IMR-90 (cell line): Measurements from ENCODE around the gene NAV2. TPM values are rescaled to one million over a fixed set of nuclear protein-coding genes. Genes with fewer than 3 reads are reported as not detected.

Source experiments
- ATAC-seq: fragments of 200-7000 bp; cut with Tn5 transposase; 2 replicates; pipeline ENCODE4 v1.9.1; 2020; ENCODE audit warnings: low read depth, mild to moderate bottlenecking, moderate library complexity
- BruUV-seq: library from RNA; stranded (reverse); fragments of 400-500 nt; replicated peaks from 2 replicates; lab custom pipeline; 2021; lab: Mats Ljungman, UMichigan
- CTCF ChIA-PET: fragments of 300-600 bp; formaldehyde crosslinking; extraction: SDS; loops from one replicate; lab custom pipeline; 2021; ENCODE audit warnings: antibody characterized with exemption; lab: Yijun Ruan, JAX
- POLR2A ChIA-PET: fragments of 300-600 bp; sonication (Branson Sonifier 250); formaldehyde crosslinking; loops from one replicate; lab custom pipeline; 2022; ENCODE audit warnings: antibody characterized with exemption; ENCODE audit not compliant: unreplicated experiment; lab: Charles Lee
- DNase-seq: peaks from one replicate; pipeline ENCODE4 v3.0.0; 2013
- H2AFZ ChIP-seq: replicated peaks from 2 replicates; pipeline ENCODE3; 2013; ENCODE audit warnings: low read length, mild to moderate bottlenecking; ENCODE audit not compliant: poor library complexity
- H2AK5ac ChIP-seq: 2 replicates; pipeline ENCODE4 v1.6.1; 2013; ENCODE audit warnings: low read depth, low read length, inconsistent platforms
- H2AK9ac ChIP-seq: replicated peaks from 2 replicates; pipeline ENCODE3; 2013; ENCODE audit warnings: mild to moderate bottlenecking, low read depth, low read length, moderate library complexity; ENCODE audit not compliant: poor library complexity
- H2BK120ac ChIP-seq: 2 replicates; pipeline ENCODE4 v1.6.1; 2013; ENCODE audit warnings: low read depth, low read length, inconsistent platforms
- H2BK15ac ChIP-seq: 3 replicates; pipeline ENCODE4 v1.6.1; 2013; ENCODE audit warnings: low read depth, low read length, inconsistent platforms
- H2BK20ac ChIP-seq: 2 replicates; pipeline ENCODE4 v1.6.1; 2013; ENCODE audit warnings: low read depth, mild to moderate bottlenecking, inconsistent platforms, low read length, moderate library complexity
- H2BK5ac ChIP-seq: 2 replicates; pipeline ENCODE4 v1.6.1; 2013; ENCODE audit warnings: mild to moderate bottlenecking, low read depth, low read length, inconsistent platforms; ENCODE audit not compliant: poor library complexity, severe bottlenecking
- H3K14ac ChIP-seq: replicated peaks from 2 replicates; pipeline ENCODE4 v1.6.1; 2013; ENCODE audit warnings: low read depth, low read length, inconsistent platforms
- H3K18ac ChIP-seq: 2 replicates; pipeline ENCODE4 v1.6.1; 2013; ENCODE audit warnings: low read depth, low read length, control low read depth
- H3K23ac ChIP-seq: 2 replicates; pipeline ENCODE4 v1.6.1; 2013; ENCODE audit warnings: low read depth, low read length, inconsistent platforms
- H3K27ac ChIP-seq: 2 replicates; pipeline ENCODE4 v1.5.1; 2013; ENCODE audit warnings: mild to moderate bottlenecking, control low read depth, low read length; ENCODE audit not compliant: insufficient read depth
- H3K27me3 ChIP-seq: 2 replicates; pipeline ENCODE4 v1.6.1; 2013; ENCODE audit warnings: low read length; ENCODE audit not compliant: control insufficient read depth, insufficient read depth
- H3K36me3 ChIP-seq: 2 replicates; pipeline ENCODE4 v1.6.1; 2013; ENCODE audit warnings: low read length, mixed read lengths; ENCODE audit not compliant: control insufficient read depth, insufficient read depth
- H3K4ac ChIP-seq: 2 replicates; pipeline ENCODE4 v1.6.1; 2013; ENCODE audit warnings: low read depth, low read length, inconsistent platforms
- H3K4me1 ChIP-seq: 2 replicates; pipeline ENCODE4 v1.6.1; 2013; ENCODE audit warnings: low read length, mixed read lengths; ENCODE audit not compliant: control insufficient read depth, insufficient read depth
- H3K4me2 ChIP-seq: 2 replicates; pipeline ENCODE4 v1.6.1; 2013; ENCODE audit warnings: low read depth, mild to moderate bottlenecking, control low read depth, low read length, moderate library complexity
- H3K4me3 ChIP-seq: 2 replicates; pipeline ENCODE4 v1.5.1; 2013; ENCODE audit warnings: low read depth, mild to moderate bottlenecking, control low read depth, low read length, moderate library complexity; ENCODE audit not compliant: insufficient read depth
- H3K56ac ChIP-seq: 2 replicates; pipeline ENCODE4 v1.6.1; 2013; ENCODE audit warnings: low read length, inconsistent platforms; ENCODE audit not compliant: insufficient read depth; ENCODE audit errors: extremely low read depth
- H3K79me1 ChIP-seq, 2 experiments: 2 replicates each; pipeline ENCODE4 v1.6.1; 2013; ENCODE audit warnings: low read length in 2 of 2, inconsistent platforms in 1 of 2, low read depth in 1 of 2
- H3K9ac ChIP-seq: 2 replicates; pipeline ENCODE4 v1.6.1; 2013; ENCODE audit warnings: low read depth, low read length, control low read depth
- H3K9me1 ChIP-seq: 2 replicates; pipeline ENCODE4 v1.6.1; 2013; ENCODE audit warnings: low read length, inconsistent platforms; ENCODE audit not compliant: insufficient read depth
- H3K9me3 ChIP-seq: 2 replicates; pipeline ENCODE4 v1.6.1; 2013; ENCODE audit warnings: low read length; ENCODE audit not compliant: control insufficient read depth, insufficient read depth
- H4K20me1 ChIP-seq: 2 replicates; pipeline ENCODE4 v1.6.1; 2013; ENCODE audit warnings: low read length, inconsistent platforms; ENCODE audit not compliant: insufficient read depth
- H4K5ac ChIP-seq: 2 replicates; pipeline ENCODE4 v1.6.1; 2013; ENCODE audit warnings: mild to moderate bottlenecking, low read depth, low read length, control low read depth
- H4K8ac ChIP-seq, 2 experiments: 2 replicates each; pipeline ENCODE4 v1.6.1; 2013; ENCODE audit warnings: low read depth in 2 of 2, low read length in 2 of 2, control low read depth in 1 of 2, inconsistent platforms in 1 of 2
- H4K91ac ChIP-seq: 2 replicates; pipeline ENCODE4 v1.6.1; 2013; ENCODE audit warnings: low read depth, low read length, inconsistent platforms; ENCODE audit not compliant: insufficient read depth
- BHLHE40 ChIP-seq: fragments of 150-350 bp; IDR thresholded peaks from 2 replicates; pipeline ENCODE4 v1.6.1; 2016; ENCODE audit warnings: mild to moderate bottlenecking, low read depth, low read length
- FOS ChIP-seq: fragments of 150-350 bp; IDR thresholded peaks from 2 replicates; pipeline ENCODE4 v1.6.1; 2016; ENCODE audit warnings: low read depth, low read length
- MXI1 ChIP-seq: IDR thresholded peaks from 2 replicates; pipeline ENCODE4 v1.6.1; 2012; ENCODE audit warnings: low read depth, mild to moderate bottlenecking, low read length, moderate library complexity, borderline replicate concordance
- NFE2L2 ChIP-seq: fragments of 150-350 bp; IDR thresholded peaks from 2 replicates; pipeline ENCODE4 v1.6.1; 2016; ENCODE audit warnings: low read depth, mild to moderate bottlenecking, low read length
- RCOR1 ChIP-seq: IDR thresholded peaks from 2 replicates; pipeline ENCODE4 v1.6.1; 2012; ENCODE audit warnings: mild to moderate bottlenecking, low read length, improper control_type of control experiment; ENCODE audit not compliant: insufficient replicate concordance
- WGBS, 2 experiments: methylation state at CpG; one replicate each; pipeline versions ENCODE4 v1.1.5 to v1.1.7; 2013; ENCODE audit warnings: missing lambda C conversion rate in 2 of 2; ENCODE audit not compliant: insufficient read length in 1 of 2; ENCODE audit errors: extremely low coverage in 2 of 2; 5-methylcytosine and 5-hydroxymethylcytosine counted together
- dilution Hi-C: fragments of 300-500 bp; cut with HindIII; formaldehyde crosslinking; loops from one replicate; pipeline ENCODE4 v1.14.3; 2018; ENCODE audit warnings: low sequenced_read_pairs; ENCODE audit not compliant: unreplicated experiment
- in situ Hi-C: fragments of 300-500 bp; cut with MboI; formaldehyde crosslinking; loops from 3 replicates; pipeline ENCODE4 v1.14.3; 2019; ENCODE audit warnings: low sequenced_read_pairs, inconsistent platforms, mixed read lengths
- intact Hi-C: fragments of 100-400 bp; cut with micrococcal nuclease; formaldehyde crosslinking; loops from 2 replicates; pipeline ENCODE4 v1.10.0; 2022
- polyA plus RNA-seq, 3 experiments: library from polyadenylated mRNA; depleted of rRNA; stranded (reverse); fragments of >200 nt; gene quantifications; 2 replicates each; pipeline ENCODE4 v1.2.3, GENCODE V29; 2012; ENCODE audit warnings: low replicate concordance in 1 of 3
- total RNA-seq: library from RNA; depleted of rRNA; stranded (reverse); fragments of >200 nt; gene quantifications from 2 replicates; pipeline ENCODE4 v1.2.3, GENCODE V29; 2012
- TF ChIP-seq, protein P1 (sequence below): conservative IDR thresholded peaks from 2 replicates; pipeline ENCODE4 v1.5.1; 2012; ENCODE audit warnings: mild to moderate bottlenecking, low read depth, low read length, improper control_type of control experiment
- TF ChIP-seq, protein P2 (sequence below): fragments of 150-350 bp; IDR thresholded peaks from 2 replicates; pipeline ENCODE4 v1.6.1; 2017; ENCODE audit warnings: mild to moderate bottlenecking, antibody characterized with exemption, low read length, low read depth

NAV2 gene
- total and polyA plus RNA-seq, 2 of the 4 experiments (the other 2 are of a cell fraction): 4.5 to 12.6 TPM

GRCh38 chr11:19890308-19890707 is 177.7 kb downstream of the NAV2 start:
- ATAC-seq: peak; percentile 84
- Histone ChIP-seq H3K4me1 (peaks cover 13% of the 10 kb centered on the region), H2AK5ac (0 out of 2 replicates have a peak overlapping the region, but pooled peaks have one; percentile 24), H4K20me1 (peaks cover 8% of the 10 kb centered on the region; the same call in 1 of the 2 replicates), H3K27ac (no peak overlapping the region), H3K4me2 (no peak overlapping the region), H3K18ac (no peak overlapping the region), H2BK15ac (no peak overlapping the region), H4K8ac (no peak overlapping the region), H2BK5ac (no peak overlapping the region), H2BK120ac (no peak overlapping the region), H3K4ac (peak overlapping the region; percentile 46), H3K9me1 (peaks cover 8% of the 10 kb centered on the region; the same call in 1 of the 2 replicates), H3K36me3 (peaks cover 9% of the 10 kb centered on the region), H4K5ac (no peak overlapping the region), H4K91ac (0 out of 2 replicates have a peak overlapping the region, but pooled peaks have one; percentile 16), H3K56ac (no peak overlapping the region), H3K9me3 (no peaks in the 10 kb centered on the region), H2AFZ (no peak overlapping the region), H2AK9ac (no peak overlapping the region), H2BK20ac (peak overlapping the region; percentile 54; the same call in 1 of the 2 replicates), H3K23ac (no peak overlapping the region), H3K9ac (no peak overlapping the region), H3K27me3 (no peaks in the 10 kb centered on the region), H3K79me1 (peaks cover 3 to 5% of the 10 kb centered on the region in 2 experiments; a peak in 2 of 4 replicates), H3K4me3 (no peak overlapping the region), H3K14ac (peak overlapping the region; percentile 60; the same call in 1 of the 2 replicates)
- TF ChIP-seq, protein P1, sequence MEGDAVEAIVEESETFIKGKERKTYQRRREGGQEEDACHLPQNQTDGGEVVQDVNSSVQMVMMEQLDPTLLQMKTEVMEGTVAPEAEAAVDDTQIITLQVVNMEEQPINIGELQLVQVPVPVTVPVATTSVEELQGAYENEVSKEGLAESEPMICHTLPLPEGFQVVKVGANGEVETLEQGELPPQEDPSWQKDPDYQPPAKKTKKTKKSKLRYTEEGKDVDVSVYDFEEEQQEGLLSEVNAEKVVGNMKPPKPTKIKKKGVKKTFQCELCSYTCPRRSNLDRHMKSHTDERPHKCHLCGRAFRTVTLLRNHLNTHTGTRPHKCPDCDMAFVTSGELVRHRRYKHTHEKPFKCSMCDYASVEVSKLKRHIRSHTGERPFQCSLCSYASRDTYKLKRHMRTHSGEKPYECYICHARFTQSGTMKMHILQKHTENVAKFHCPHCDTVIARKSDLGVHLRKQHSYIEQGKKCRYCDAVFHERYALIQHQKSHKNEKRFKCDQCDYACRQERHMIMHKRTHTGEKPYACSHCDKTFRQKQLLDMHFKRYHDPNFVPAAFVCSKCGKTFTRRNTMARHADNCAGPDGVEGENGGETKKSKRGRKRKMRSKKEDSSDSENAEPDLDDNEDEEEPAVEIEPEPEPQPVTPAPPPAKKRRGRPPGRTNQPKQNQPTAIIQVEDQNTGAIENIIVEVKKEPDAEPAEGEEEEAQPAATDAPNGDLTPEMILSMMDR: no peak
- no peak for TF ChIP-seq MXI1
- TF ChIP-seq NFE2L2: no peak
- no peak for TF ChIP-seq BHLHE40
- no peak for TF ChIP-seq RCOR1
- TF ChIP-seq, protein P2, sequence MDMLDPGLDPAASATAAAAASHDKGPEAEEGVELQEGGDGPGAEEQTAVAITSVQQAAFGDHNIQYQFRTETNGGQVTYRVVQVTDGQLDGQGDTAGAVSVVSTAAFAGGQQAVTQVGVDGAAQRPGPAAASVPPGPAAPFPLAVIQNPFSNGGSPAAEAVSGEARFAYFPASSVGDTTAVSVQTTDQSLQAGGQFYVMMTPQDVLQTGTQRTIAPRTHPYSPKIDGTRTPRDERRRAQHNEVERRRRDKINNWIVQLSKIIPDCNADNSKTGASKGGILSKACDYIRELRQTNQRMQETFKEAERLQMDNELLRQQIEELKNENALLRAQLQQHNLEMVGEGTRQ: no peak
- no peak for TF ChIP-seq FOS
- peak; percentile 88 for DNase-seq
- WGBS, 2 experiments: no CpG with 5 or more reads among the region's 1 CpG
- in situ Hi-C loops: no loop called here
- intact Hi-C loops: no loop called here
- dilution Hi-C loops: no loop called here
- CTCF ChIA-PET: interaction anchor here (0.6 to 1.2 kb wide), 2 partner anchors 74 to 324 kb away, joined by 3 to 4 read pairs; no protein-coding TSS in a partner anchor
- POLR2A ChIA-PET: no interaction called here
- no TSS peak for BruUV-seq
